GM13977 (cell line): Measurements from ENCODE around the gene PLEKHH1.

Source experiments
- DNase-seq: peaks from one replicate; pipeline ENCODE4 v3.0.0; 2012; ENCODE audit warnings: low spot score
- CTCF ChIP-seq: IDR thresholded peaks from 2 replicates; pipeline ENCODE4 v1.5.1; 2012; ENCODE audit warnings: mild to moderate bottlenecking, control low read depth; ENCODE audit not compliant: insufficient read depth; ENCODE audit errors: extremely low read depth, missing control alignments
- in situ Hi-C: fragments of 300-500 bp; cut with MboI; formaldehyde crosslinking; loops from one replicate; pipeline ENCODE4 v1.12.0; 2022; ENCODE audit warnings: low sequenced_read_pairs, low pct_unique_long_range_greater_than_20kb, mixed read lengths, inconsistent platforms; ENCODE audit not compliant: unreplicated experiment

The PLEKHH1 gene

DNA sequence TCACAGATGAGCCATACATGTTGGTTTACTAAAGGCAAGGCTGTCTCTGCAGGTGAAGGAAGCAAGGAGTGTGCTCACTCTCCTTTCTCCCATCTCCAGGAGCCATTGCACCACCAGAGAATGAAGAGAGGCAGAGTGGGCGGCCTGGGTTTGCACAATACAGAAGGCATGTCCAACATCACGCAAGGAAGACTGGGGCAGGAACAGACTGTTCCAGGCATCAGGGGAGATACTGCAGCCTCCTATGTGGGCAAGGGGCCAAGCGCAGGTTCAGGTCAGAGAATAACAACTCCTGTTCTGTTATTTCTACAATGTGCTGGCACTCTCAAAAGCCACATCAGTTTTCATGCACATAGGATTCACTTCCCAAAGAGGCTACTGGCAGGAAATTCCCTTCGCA lies 42.9 kb upstream of the PLEKHH1 start:
- no peak for TF ChIP-seq CTCF
- no peak for DNase-seq

GRCh38 chr14:67491285-67491684 lies 41.8 kb upstream of the PLEKHH1 start:
- no peak for TF ChIP-seq CTCF
- no peak for DNase-seq
- in situ Hi-C loops: no loop called here

More for the DNA sequence above, 42.9 kb upstream of the PLEKHH1 start:
- in situ Hi-C loops: no loop called here

DNA sequence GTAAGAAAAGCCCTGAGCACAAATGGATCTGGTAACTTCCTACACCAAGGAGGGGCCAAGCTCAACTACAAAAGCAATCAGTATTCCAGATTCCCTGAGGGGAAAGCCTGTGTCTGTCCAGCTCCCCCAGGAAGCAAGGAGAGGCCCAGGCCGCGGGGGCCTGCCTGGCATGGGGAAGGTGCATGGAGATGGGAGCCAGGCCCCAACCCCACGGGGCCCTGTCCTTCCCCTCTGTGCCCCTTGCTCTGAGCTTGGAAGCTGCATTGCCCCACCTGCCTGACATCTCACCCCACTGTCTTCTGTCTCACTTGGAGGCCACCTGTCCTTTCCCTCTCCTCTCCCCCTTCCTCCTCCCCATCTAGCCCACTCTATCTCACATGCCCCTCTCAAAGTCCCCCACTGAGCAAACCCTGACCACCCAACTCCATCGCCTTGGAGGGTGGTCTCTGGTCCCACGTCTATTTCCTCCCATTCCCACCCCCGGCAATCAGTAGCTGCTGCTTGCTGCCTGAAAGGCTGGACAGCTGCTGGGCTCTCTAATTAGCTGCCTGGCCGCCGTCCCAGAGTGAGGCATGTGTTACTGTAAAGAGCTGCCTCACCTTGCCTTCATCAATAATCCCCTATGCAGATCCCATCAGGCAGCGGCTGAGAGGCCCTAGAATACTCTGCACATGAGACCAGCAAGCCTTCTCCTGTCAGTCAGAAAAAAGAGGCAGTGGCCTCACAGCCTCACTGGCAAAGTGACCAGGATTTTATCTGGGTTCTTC lies 41.2 kb upstream of the PLEKHH1 start:
- in situ Hi-C loops: no loop called here
- no peak for TF ChIP-seq CTCF
- no peak for DNase-seq

DNA sequence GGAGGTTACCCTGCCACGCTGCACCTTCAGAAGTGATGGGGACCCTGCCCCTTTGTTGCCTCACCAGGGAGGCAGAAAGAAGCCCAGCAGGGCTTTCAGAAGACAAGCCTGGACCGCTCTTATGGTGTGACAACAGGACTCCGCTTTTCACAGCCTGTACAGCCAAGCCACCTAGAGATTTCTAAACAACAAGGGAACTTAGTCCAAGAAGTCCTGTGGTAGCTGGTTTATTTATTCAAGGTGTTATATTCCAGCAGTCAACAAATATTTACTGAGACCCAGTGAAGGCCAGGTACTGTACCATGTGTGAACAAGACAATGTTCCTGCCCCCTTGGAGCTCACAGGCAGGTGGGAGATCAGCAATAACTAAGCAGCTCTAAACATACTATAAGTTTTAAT lies 40.6 kb upstream of the PLEKHH1 start:
- DNase-seq: no peak
- in situ Hi-C loops: no loop called here
- TF ChIP-seq CTCF: no peak

- in situ Hi-C loops: no loop called here
- no peak for DNase-seq
- no peak for TF ChIP-seq CTCF
Measured at GRCh38 chr14:67493092-67493717, 39.9 kb upstream of the PLEKHH1 start.

DNA sequence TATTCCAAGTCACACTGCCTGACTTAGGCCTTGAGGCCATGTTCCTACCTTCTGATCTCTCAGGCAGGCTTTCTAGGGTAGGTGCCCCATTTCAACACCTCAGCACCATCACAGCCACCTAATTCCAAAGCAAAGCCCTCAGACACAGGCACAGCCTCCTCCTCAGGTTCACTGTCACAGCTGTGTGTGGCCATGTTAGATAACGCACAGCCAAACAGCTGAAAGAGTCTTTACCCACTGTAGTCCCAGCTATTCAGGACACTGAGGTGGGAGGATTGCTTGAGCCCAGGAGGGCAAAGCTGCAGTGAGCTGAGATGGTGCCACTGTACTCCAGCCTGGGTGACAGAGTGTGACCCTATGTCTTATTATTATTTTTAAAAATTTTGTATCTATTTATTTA lies 37.3 kb upstream of the PLEKHH1 start:
- no peak for TF ChIP-seq CTCF
- in situ Hi-C loops: no loop called here
- no peak for DNase-seq

DNA sequence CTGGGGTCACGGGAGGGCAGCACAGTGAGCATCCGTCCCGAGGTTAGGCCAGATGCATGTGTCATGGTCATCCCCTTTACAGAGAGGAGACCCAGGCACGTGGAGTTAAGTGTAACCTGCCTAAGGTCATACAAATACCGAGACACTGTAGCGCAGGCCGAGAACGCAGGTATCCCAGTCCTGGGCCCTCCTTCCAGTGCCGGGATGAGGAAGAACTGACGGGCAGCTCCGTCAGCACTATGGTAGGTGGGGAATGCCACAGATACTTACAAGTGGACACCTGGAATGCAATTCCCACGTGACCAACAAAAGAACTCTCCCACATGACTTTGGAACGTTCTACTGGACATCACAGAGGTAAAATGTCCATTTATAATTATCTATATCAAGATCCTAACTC lies 35.9 kb upstream of the PLEKHH1 start:
- TF ChIP-seq CTCF: no peak
- no peak for DNase-seq
- in situ Hi-C loops: no loop called here
